ENCODE measurements around the gene DLGAP3.
"Not testable (repeated sequence)": the region's sequence is repeated elsewhere in the genome, so short reads cannot be mapped to it uniquely, and the experiment has no call there.

The DLGAP3 gene

DNA sequence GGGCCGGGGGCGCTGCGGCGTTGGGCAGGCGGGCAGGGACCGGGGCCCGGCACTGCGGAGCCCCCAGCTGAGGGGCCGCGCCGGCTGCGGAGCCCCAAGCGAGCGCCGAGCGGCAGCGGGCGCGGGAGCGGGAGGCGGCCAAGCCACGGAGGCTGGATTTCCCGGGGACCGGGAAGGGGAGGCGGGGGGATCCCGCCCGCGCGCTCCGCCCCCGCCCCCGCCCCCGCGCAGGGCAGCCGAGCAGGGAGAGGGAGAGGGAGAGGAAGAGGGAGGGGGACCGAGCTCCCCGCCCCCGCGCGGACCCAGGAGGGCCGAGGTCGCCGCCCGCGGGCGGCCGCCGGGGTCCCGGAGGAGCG is at the start of gene DLGAP3:
Gene DLGAP3, minus strand, starts transcription at position 154 of the 356 bp plus-strand sequence. CDS start 24,267 bp downstream, outside the sequence.
- DNase-seq: no peak

GRCh38 chr1:34978921-34979320 is 49.5 kb upstream of the DLGAP3 start:
- DNase-seq: no peak

DNA sequence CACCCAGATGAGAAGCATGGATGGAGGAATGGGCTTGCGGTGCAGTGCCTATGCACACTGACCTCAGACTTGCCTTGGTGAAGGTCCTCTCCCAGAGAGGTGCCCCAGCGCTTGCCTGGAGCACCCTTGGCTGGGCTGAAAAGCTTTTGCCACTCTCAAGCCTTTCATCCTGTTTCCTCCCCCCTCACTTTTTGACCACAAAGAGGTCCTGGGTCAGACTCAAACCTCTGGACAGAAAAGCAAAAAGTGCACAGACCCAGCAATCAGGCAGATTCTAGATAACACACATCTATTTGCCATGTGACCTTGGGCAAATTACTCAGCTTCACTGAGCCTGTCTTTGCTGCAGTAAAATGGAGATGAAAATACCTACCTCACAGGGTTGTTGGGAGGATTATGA is 48.4 kb upstream of the DLGAP3 start:
- DNase-seq: no peak

DNA sequence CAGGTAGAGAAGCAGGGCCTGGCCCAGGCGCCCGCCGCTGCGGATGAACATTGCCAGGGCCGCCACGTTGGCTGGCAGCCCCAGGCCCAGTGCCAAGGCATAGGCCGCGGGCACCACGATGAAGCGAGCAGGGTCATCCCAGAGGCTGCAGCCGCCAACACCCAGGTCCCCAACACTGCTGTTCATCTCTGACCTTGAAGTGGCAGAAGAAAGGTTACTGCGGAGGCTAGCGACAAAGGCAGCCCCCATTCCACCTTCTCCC is 47.7 kb upstream of the DLGAP3 start:
- DNase-seq: no peak

DNA sequence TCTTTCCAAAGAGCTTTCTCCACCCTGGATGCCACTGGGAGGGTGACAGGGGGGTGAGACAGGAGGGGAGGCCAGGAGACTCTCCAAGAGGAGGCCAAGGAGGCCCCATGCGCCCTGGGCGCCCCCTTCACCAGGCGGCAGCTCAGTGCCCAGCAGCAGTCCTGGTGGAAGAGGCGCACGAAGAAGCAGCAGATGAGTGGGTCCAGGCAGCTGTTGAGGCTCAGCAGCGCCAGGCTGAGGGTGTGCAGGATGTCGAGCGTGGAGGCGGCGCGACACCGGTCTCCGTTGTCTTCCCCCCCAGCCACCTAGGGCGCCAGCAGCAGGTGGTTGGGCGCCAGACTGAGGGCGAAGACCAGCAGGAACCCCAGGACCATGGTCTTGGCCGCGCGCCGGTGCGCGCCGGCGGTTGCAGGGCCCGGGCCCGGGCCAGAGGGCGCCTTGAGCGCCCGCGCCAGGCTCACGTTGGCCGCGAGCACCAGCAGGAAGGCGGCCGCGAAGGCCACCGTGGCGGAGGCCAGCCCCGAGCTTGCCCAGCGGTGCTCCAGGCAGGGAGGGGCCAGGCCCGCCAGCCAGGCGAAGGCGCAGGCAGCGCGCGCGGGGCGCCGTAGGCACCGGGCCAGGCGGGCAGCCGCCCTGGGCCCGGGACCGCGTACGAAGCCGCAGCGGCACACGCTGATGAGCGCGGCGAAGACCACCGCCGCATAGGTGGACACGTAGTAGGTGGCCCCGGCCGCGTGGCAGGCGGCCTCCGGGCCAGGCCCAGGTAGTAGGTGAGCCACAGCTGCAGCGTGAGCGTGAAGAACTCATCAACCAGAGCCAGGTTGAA is 47.1 kb upstream of the DLGAP3 start:
- DNase-seq: no peak

- no peak for DNase-seq
Observed at GRCh38 chr1:34975771-34976170, 46.3 kb upstream of the DLGAP3 start.

DNA sequence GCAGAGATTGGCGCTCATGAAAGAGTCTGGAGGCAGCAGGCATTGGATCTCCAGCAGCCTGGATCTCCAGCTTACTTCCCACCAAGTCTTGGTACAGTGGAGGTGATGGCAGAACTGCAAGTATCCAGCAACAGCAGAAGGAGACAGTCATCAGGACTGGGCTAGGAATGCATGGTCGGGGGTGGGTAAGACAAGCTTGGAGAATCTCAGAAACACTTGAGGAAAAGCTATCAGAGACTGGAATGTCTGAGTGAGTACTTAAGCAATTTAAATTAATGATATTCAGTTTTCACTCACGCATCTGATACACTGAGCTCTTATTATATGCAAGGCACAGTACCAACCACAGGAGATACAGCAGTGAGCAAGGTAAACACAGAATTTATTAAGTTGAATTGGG is 45.9 kb upstream of the DLGAP3 start:
- no peak for DNase-seq

- no peak for DNase-seq
Observed at GRCh38 chr1:34974626-34975025, 45.2 kb upstream of the DLGAP3 start.

GRCh38 chr1:34973326-34973725 is 43.9 kb upstream of the DLGAP3 start:
- DNase-seq: no peak

GRCh38 chr1:34970829-34971228 is 41.4 kb upstream of the DLGAP3 start:
- DNase-seq: peak in 1 of 2 experiments; percentile 7

DNA sequence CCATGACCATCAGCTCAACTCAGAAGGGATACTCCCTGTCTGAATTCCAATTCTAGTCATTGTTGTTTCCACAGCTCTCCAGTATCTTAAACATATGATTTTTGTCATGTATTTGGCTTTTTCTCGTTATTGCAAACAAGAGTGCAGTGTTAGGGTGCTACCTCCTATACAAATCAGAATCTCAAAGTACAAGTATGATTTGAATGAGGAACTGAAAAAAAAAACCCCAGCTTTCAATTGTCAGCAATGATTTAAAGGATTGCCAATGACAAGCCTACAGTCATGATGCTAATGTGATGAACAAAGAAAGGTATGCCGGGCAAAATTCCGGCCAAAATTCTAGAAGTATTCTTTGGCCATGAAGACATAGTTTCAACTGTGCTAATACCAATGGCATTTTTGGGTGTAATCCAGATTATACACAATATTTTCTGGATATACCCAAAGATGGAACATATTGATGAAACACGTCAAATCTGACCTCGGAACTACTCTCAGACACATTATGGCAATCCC is 40.8 kb upstream of the DLGAP3 start:
- DNase-seq: no peak

DNA sequence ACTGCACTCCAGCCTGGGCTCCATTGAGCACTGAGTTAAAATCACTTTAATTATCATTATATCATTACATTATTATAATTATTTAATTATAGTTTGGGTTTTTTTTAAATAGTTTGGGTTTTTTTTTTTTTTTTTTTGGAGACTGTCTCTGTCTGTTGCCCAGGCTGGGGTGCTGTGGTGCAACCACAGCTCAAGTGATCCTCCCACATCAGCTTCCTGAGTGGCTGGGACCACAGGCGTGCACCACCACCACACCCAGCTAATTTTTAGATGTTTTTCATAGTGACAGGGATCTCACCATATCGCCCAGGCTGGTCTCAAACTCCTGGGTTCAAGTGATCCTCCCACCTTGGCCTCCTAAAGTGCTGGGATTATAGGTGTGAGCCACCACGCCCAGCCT is 38.8 kb upstream of the DLGAP3 start:
- not testable (repeated sequence) for DNase-seq

GRCh38 chr1:34967672-34968071 is 38.2 kb upstream of the DLGAP3 start:
- DNase-seq: not testable (repeated sequence)

- DNase-seq: no peak
Observed at GRCh38 chr1:34965597-34965996, 36.1 kb upstream of the DLGAP3 start.

DNA sequence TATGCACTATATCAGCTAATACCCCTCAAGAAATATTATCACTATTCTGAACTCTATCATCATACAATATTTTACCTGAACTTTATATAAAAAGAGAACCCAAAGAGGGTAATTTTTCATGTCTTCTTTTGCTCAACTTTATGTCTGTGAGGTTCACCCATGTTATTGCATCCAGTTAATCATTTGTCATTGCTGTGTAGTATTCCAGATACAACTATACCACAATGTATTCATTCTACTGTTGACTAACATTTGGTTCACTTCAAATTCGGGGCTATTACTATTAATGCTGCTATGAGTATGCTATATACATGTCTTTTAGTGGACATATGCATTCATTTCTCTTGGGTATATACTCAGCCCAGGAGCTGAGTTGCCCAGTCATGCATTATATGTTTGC is 21.0 kb upstream of the DLGAP3 start:
- no peak for DNase-seq

- DNase-seq: not testable (repeated sequence)
Observed at GRCh38 chr1:34948739-34949138, 19.3 kb upstream of the DLGAP3 start.

DNA sequence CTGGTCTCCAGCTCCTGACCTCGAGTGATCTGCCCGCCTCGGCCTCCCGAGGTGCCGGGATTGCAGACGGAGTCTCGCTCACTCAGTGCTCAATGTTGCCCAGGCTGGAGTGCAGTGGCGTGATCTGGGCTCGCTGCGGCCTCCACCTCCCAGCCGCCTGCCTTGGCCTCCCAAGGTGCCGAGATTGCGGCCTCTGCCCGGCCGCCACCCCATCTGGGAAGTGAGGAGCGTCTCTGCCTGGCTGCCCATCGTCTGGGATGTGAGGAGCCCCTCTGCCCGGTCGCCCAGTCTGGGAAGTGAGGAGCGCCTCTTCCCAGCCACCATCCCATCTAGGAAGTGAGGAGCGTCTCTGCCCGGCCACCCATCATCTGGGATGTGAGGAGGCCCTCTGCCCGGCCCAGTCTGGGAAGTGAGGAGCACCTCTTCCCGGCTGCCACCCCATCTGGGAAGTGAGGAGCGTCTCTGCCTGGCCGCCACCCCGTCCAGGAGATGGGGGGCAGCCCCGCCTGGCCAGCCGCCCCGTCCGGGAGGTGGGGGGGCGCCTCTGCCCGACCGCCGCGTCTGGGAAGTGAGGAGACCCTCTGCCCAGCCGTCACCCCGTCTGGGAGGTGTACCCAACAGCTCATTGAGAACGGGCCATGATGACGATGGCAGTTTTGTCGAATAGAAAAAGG is 18.3 kb upstream of the DLGAP3 start:
- not testable (repeated sequence) for DNase-seq

DNA sequence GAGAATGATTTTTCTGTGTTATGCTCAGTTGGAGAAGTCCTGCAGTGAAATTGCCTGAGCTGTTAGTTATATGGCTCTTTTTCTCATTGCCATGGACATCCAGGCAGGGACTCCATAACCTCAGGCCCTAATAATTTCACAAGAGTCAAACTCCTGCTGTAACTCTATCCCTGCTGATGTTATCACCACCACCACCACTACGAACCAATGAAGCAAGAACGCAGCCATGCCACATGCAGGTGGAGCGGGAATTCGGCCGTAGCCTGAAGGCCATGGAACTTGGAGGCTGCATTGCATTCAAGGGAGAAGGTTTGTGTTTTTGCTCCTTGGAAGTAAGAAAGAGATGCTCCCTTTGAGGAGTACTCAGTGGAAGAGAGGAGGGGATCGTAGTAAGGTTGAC is 16.8 kb upstream of the DLGAP3 start:
- no peak for DNase-seq

DNA sequence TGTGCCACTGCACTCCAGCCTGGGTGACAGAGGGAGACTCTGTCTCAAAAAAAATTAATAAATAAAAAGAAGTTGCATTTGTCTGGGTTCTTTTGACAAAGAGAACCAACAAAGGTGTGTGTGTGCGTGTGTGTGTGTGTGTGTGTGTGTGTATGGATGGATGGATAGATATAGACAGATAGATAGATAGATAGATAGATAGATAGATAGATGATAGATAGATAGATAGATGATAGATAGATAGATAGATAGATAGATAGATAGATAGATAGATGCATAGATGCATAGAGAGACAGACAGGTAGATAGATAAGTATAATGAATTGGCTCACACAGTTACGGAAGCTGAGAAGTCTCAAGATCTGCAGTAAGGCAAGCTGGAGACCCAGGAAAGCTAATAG is 12.3 kb upstream of the DLGAP3 start:
- not testable (repeated sequence) for DNase-seq

GRCh38 chr1:34930702-34931071 is 1.2 kb upstream of the DLGAP3 start:
- no peak for DNase-seq

GRCh38 chr1:34929853-34930701 is 627 bp upstream of the DLGAP3 start:
- no peak for DNase-seq

DNA sequence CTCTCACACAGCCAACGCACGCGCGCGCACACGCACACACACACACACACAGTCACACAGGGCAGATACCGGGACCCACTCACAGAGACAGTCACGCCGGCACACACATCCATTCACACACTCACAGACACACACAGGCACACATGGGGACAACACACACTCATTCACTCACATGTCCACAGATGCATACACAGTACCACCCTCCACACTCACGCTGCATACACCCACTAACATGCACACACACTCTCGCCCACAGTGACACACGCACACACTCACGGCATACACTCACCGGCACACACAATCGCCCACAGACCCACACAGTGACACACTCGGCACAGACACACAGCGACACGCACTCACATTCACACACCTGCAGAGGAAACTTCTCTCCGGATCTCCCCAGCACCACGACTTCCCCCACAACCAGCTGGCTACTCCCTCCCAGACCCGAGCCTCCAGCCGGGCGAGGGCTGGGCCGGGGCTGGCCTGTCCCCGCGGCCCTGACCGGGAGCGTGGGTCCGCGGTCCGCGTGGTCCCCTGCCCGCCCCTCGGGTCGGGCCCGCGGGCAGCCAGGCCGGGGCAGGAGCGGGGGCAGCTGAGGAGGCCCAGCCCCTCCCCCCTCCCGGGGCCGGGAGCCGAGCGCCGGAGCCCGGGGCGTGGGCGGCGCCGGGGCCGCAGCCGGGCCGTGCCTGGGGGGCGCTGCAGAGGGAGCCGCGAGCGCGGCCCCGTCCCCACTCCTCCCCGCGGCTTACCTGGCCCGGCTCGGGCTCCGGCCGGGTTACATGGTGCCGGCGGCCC is 552 bp downstream of the DLGAP3 start:
- no peak for DNase-seq
